Uterus (tissue), 2 donors: ENCODE data around the gene ATP6V1D.

Source experiments
- CTCF ChIP-seq, 4 experiments: fragments of 200-600 bp in 2 of 4; fragments of 450-650 bp in 2 of 4; sonication (generic) in 2 of 4; IDR thresholded peaks; one replicate each; pipeline ENCODE4 v1.5.1; 2016 to 2019; ENCODE audit warnings: antibody characterized with exemption in 4 of 4, mild to moderate bottlenecking in 2 of 4, moderate library complexity in 1 of 4
- POLR2A ChIP-seq, 2 donors: fragments of 450-650 bp; IDR thresholded peaks; one replicate each; pipeline ENCODE4 v1.6.1; 2016; ENCODE audit warnings: antibody characterized with exemption in 2 of 2, mild to moderate bottlenecking in 1 of 2, moderate library complexity in 1 of 2

GRCh38 chr14:67365476-67365875 is 5.9 kb upstream of the ATP6V1D start:
- TF ChIP-seq CTCF (IDR thresholded peaks at IDR 0.05) (no peak), POLR2A (IDR thresholded peaks at IDR 0.05) (no peak)
